Stomach (tissue), 9 donors: ENCODE results near the gene PTGES3L. TPM values are rescaled to one million over a fixed set of nuclear protein-coding genes. Genes with fewer than 3 reads are reported as not detected.
"Not testable (repeated sequence)": the region's sequence is repeated elsewhere in the genome, so short reads cannot be mapped to it uniquely, and the experiment has no call there.

Experiments
- DNase-seq, 2 donors: peaks; one replicate each; pipeline versions ENCODE4 v3.0.0 to v3.0.0-alpha.2; 2013 to 2019
- H3K27ac ChIP-seq, 5 donors: fragments of 200-600 bp in 4 of 5; sonication (generic) in 4 of 5; one replicate each; pipeline ENCODE4 v1.5.1; 2013 to 2019; ENCODE audit warnings: mild to moderate bottlenecking in 1 of 5, moderate library complexity in 1 of 5
- H3K27me3 ChIP-seq, 3 donors: fragments of 200-600 bp; sonication (generic); one replicate each; pipeline ENCODE4 v1.5.1; 2017 to 2019; ENCODE audit warnings: mixed run types in 1 of 3
- H3K36me3 ChIP-seq, 4 donors: fragments of 200-600 bp; sonication (generic); 1 replicate in 3 of 4; 2 replicates in 1 of 4; pipeline ENCODE4 v1.5.1; 2016 to 2019
- H3K4me1 ChIP-seq, 4 donors: fragments of 200-600 bp; sonication (generic); one replicate each; pipeline ENCODE4 v1.5.1; 2016 to 2019
- H3K4me3 ChIP-seq, 4 donors: fragments of 200-600 bp; sonication (generic) in 3 of 4; one replicate each; pipeline ENCODE4 v1.5.1; 2016 to 2019; ENCODE audit warnings: mild to moderate bottlenecking in 1 of 4
- H3K9me3 ChIP-seq, 4 donors: fragments of 200-600 bp; sonication (generic); one replicate each; pipeline ENCODE4 v1.5.1; 2016 to 2019
- CTCF ChIP-seq, 7 experiments: fragments of 450-650 bp in 4 of 7; fragments of 200-600 bp in 3 of 7; sonication (generic) in 3 of 7; IDR thresholded peaks; one replicate each; pipeline ENCODE4 v1.5.1; 2016 to 2019; ENCODE audit warnings: antibody characterized with exemption in 7 of 7, control low read depth in 2 of 7, mild to moderate bottlenecking in 1 of 7
- EP300 ChIP-seq: sonication (generic); formaldehyde crosslinking; IDR thresholded peaks from one replicate; pipeline ENCODE4 v1.6.1; 2017; ENCODE audit warnings: antibody characterized with exemption
- POLR2A ChIP-seq, 4 donors: fragments of 450-650 bp; IDR thresholded peaks; one replicate each; pipeline ENCODE4 v1.6.1; 2016; ENCODE audit warnings: antibody characterized with exemption in 4 of 4, control low read depth in 2 of 4, mild to moderate bottlenecking in 1 of 4, moderate library complexity in 1 of 4
- POLR2AphosphoS5 ChIP-seq, 3 donors: sonication (generic); formaldehyde crosslinking; IDR thresholded peaks; one replicate each; pipeline ENCODE4 v1.6.1; 2016; ENCODE audit warnings: antibody characterized with exemption in 3 of 3
- WGBS, 5 donors: extraction: QIAGEN DNeasy Blood & Tissue Kit in 3 of 5; methylation state at CpG; one replicate each; pipeline versions ENCODE4 v1.1.5 to v1.1.7; 2013 to 2018; 5-methylcytosine and 5-hydroxymethylcytosine counted together
- intact Hi-C: fragments of 100-400 bp; cut with DNase I; formaldehyde crosslinking; loops from one replicate; pipeline ENCODE4 v1.15.1; 2023; ENCODE audit warnings: low total_unique reads
- polyA plus RNA-seq, 3 donors: library from polyadenylated mRNA; stranded (reverse); fragments of 200-250 nt; gene quantifications; one replicate each; pipeline ENCODE4 v1.2.3, GENCODE V29; 2013
- total RNA-seq, 5 donors: library from RNA; depleted of rRNA; stranded (reverse); fragments of >200 nt; gene quantifications; one replicate each; pipeline versions ENCODE4 v1.1.0 to v1.2.3, GENCODE V29; 2014 to 2016
- donor health status: healthy with polysubstance abuse.
- donor health status: Bipolar disorder and iron deficiency.
- donor health status: healthy.

PTGES3L gene
- total and polyA plus RNA-seq, 8 donors, result 1.3 to 9.8 (median 3.6) TPM; not detected in 3

- H3K4me3 ChIP-seq, result no peak overlapping the region
- H3K4me1 ChIP-seq, result peaks cover 17 to 68% (median 41%) of the 10 kb centered on the region in 4 donors
- TF ChIP-seq POLR2AphosphoS5 (IDR thresholded peaks at IDR 0.05), result peak in 1 of 3 donors; percentile 6
- no peak for TF ChIP-seq EP300
- TF ChIP-seq POLR2A (IDR thresholded peaks at IDR 0.05), result no peak
- WGBS, 5 donors, result 0 to 73% (median 0%) methylated on average over 1 of the region's 1 CpG
- H3K36me3 ChIP-seq, result peaks cover 27 to 63% (median 48%) of the 10 kb centered on the region in 4 donors
- H3K27ac ChIP-seq, result peak overlapping the region in 4 of 5 donors; percentile 57 to 82 (median 70)
- H3K27me3 ChIP-seq, result no peaks in the 10 kb centered on the region
- intact Hi-C loops, result no loop called here
- DNase-seq, result peak in 1 of 2 donors; percentile 38
- H3K9me3 ChIP-seq, result no peaks in the 10 kb centered on the region
Observed at GRCh38 chr17:42985225-42985624, 5.3 kb upstream of the PTGES3L start.

GRCh38 chr17:42982266-42982665, 2.4 kb upstream of the PTGES3L start:
- TF ChIP-seq POLR2A (IDR thresholded peaks at IDR 0.05), result no peak
- no peak for TF ChIP-seq CTCF (IDR thresholded peaks at IDR 0.05)
- no peak for TF ChIP-seq EP300
- no peak for TF ChIP-seq POLR2AphosphoS5 (IDR thresholded peaks at IDR 0.05)
- H3K27ac ChIP-seq, result peak overlapping the region; percentile 33 to 93 (median 90)

GRCh38 chr17:42980766-42981397, 1.0 kb upstream of the PTGES3L start:
- Histone ChIP-seq H3K4me1 (peaks cover 26 to 64% (median 49%) of the 10 kb centered on the region in 4 donors), H3K27me3 (no peaks in the 10 kb centered on the region), H3K9me3 (no peaks in the 10 kb centered on the region), H3K36me3 (peaks cover 0 to 19% (median 4%) of the 10 kb centered on the region in 4 donors), H3K27ac (peak overlapping the region; percentile 90 to 93 (median 91)), H3K4me3 (peak overlapping the region; percentile 83 to 97 (median 93))
- peak in 1 of 3 donors; percentile 5 for TF ChIP-seq POLR2AphosphoS5 (IDR thresholded peaks at IDR 0.05)
- TF ChIP-seq CTCF (IDR thresholded peaks at IDR 0.05), result peak in 1 of 7 experiments; percentile 14
- TF ChIP-seq EP300, result no peak
- TF ChIP-seq POLR2A (IDR thresholded peaks at IDR 0.05), result no peak
- intact Hi-C loops, result no loop called here
- DNase-seq, result peak; percentile 61 to 82
- 0 to 1% (median 1%) methylated on average over 48 to 67 of the region's 67 CpGs for WGBS, 5 donors

More at GRCh38 chr17:42982266-42982665, 2.4 kb upstream of the PTGES3L start:
- no peaks in the 10 kb centered on the region for H3K27me3 ChIP-seq
- no peaks in the 10 kb centered on the region for H3K9me3 ChIP-seq
- DNase-seq, result no peak
- intact Hi-C loops, result no loop called here
- H3K36me3 ChIP-seq, result peaks cover 1 to 33% (median 18%) of the 10 kb centered on the region in 4 donors
- H3K4me1 ChIP-seq, result peaks cover 26 to 74% (median 51%) of the 10 kb centered on the region in 4 donors
- peak overlapping the region in 2 of 4 donors; percentile 83 to 94 for H3K4me3 ChIP-seq

GRCh38 chr17:42980274-42980765, 440 bp upstream of the PTGES3L start, which contains the start of gene RUNDC1:
TSS of gene RUNDC1 (plus strand) at chr17:42980565. CDS start at chr17:42980577, 12 bp downstream.
- H3K27ac ChIP-seq, result peak within 1 kb of the TSS; percentile 90 to 93 (median 91)
- peak; percentile 97 for DNase-seq
- 0 to 1% (median 0%) methylated on average over 25 to 39 of the region's 39 CpGs for WGBS, 5 donors
- H3K9me3 ChIP-seq, result no peaks in the 10 kb centered on the region
- no peaks in the 10 kb centered on the region for H3K27me3 ChIP-seq
- peak within 1 kb of the TSS; percentile 83 to 97 (median 93) for H3K4me3 ChIP-seq
- peaks cover 0 to 14% (median 2%) of the 10 kb centered on the region in 4 donors for H3K36me3 ChIP-seq
- peaks cover 25 to 58% (median 46%) of the 10 kb centered on the region in 4 donors for H3K4me1 ChIP-seq
- intact Hi-C loops, result no loop called here
- TF ChIP-seq POLR2AphosphoS5 (IDR thresholded peaks at IDR 0.05), result peak; percentile 24 to 93 (median 86)
- TF ChIP-seq EP300, result no peak
- TF ChIP-seq CTCF (IDR thresholded peaks at IDR 0.05), result no peak
- TF ChIP-seq POLR2A (IDR thresholded peaks at IDR 0.05), result peak in 1 of 4 donors; percentile 45

GRCh38 chr17:42975701-42976100, 4.2 kb downstream of the PTGES3L start:
- H3K9me3 ChIP-seq, H3K36me3 ChIP-seq, intact Hi-C loops, DNase-seq, H3K27ac ChIP-seq, H3K27me3 ChIP-seq, H3K4me3 ChIP-seq: not testable (repeated sequence)
- WGBS, 5 donors, result 86 to 92% (median 90%) methylated on average over 16 of the region's 16 CpGs
- H3K4me1 ChIP-seq, result peaks cover 8 to 16% (median 11%) of the 10 kb centered on the region in 4 donors
